22Rv1 (cell line): Measurements from ENCODE around the gene PGAM4.
"Not testable (repeated sequence)": the region's sequence is repeated elsewhere in the genome, so short reads cannot be mapped to it uniquely, and the experiment has no call there.

Experiments
- H3K27ac ChIP-seq: fragments of 450-650 bp; 2 replicates; pipeline ENCODE4 v1.5.1; 2017
- ZFX ChIP-seq: fragments of 450-650 bp; IDR thresholded peaks from 2 replicates; pipeline ENCODE4 v1.6.1; 2017; ENCODE audit warnings: antibody characterized with exemption, borderline replicate concordance
- TF ChIP-seq, protein P1 (sequence below): fragments of 450-650 bp; IDR thresholded peaks from 2 replicates; pipeline ENCODE4 v1.5.1; 2017; ENCODE audit warnings: mild to moderate bottlenecking

Gene PGAM4

DNA sequence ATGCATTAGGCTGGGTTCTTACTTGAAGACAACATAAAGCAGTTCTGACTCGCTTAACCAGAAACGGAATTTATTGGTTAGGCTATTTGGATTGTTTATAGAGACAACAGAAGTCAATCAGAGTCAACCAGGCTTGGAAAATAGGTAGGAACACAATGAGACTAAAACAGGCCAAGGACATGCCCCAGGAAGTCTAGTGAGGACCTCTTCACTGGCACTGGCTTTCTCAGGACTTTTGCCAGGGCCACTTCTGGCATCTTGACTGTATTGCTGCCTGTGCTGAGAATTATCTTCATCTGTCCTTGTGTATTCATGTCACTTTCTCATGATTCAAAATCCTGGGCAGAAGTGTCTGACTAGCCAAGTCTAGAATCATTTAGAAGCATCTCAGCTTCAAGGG lies 19.6 kb downstream of the PGAM4 start:
- H3K27ac ChIP-seq = no peak overlapping the region
- TF ChIP-seq, protein P1, sequence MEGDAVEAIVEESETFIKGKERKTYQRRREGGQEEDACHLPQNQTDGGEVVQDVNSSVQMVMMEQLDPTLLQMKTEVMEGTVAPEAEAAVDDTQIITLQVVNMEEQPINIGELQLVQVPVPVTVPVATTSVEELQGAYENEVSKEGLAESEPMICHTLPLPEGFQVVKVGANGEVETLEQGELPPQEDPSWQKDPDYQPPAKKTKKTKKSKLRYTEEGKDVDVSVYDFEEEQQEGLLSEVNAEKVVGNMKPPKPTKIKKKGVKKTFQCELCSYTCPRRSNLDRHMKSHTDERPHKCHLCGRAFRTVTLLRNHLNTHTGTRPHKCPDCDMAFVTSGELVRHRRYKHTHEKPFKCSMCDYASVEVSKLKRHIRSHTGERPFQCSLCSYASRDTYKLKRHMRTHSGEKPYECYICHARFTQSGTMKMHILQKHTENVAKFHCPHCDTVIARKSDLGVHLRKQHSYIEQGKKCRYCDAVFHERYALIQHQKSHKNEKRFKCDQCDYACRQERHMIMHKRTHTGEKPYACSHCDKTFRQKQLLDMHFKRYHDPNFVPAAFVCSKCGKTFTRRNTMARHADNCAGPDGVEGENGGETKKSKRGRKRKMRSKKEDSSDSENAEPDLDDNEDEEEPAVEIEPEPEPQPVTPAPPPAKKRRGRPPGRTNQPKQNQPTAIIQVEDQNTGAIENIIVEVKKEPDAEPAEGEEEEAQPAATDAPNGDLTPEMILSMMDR = no peak
- TF ChIP-seq ZFX = no peak

DNA sequence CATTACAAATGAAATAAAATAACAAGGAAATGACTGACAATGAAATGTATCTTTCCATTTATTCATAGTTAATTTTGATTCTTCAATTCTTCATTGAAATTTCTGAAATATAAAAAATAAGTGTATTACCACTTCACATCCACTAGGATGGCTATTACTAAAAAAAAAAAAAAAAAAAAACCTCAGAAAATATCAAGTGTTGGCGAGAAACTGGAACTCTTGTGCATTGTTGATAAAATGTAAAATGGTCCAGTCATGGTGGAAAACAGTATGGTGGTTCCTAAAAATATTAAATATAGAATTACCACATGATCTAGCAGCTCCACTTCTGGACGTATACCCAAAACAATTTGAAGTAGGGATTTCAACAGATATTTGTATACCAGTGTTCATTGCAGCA lies 22.9 kb downstream of the PGAM4 start:
- no peak overlapping the region for H3K27ac ChIP-seq
- no peak for TF ChIP-seq ZFX
- TF ChIP-seq, protein P1 = no peak

DNA sequence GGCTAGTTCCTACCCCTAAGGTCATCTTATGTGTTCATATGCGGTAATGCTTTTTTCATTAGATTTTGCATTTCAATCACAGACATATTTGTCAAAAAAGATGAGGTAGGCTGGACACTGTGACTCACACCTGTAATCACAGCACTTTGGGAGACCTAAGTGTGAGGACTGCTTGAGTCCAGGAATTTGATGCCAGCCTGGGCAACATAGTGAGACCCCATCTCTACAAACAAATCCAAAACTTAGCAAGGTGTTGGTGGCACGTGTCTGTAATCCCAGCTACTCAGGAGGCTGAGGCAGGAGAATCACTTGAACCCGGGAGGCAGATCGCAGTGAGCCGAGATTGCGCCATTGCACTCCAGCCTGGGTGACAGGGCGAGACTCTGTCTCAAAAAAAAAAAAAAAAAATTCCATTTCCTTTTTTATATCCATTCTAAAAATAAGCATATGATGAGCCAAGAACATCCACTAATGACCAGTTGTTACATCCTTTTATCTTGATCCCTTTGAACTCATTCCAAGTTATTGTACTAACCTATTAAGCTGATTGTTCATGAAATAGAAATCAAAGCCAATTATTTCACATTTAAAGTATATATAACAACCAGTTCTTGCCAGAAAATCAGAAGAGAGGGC lies 23.4 kb downstream of the PGAM4 start:
- TF ChIP-seq ZFX = no peak
- TF ChIP-seq, protein P1 = no peak
- no peak overlapping the region for H3K27ac ChIP-seq

DNA sequence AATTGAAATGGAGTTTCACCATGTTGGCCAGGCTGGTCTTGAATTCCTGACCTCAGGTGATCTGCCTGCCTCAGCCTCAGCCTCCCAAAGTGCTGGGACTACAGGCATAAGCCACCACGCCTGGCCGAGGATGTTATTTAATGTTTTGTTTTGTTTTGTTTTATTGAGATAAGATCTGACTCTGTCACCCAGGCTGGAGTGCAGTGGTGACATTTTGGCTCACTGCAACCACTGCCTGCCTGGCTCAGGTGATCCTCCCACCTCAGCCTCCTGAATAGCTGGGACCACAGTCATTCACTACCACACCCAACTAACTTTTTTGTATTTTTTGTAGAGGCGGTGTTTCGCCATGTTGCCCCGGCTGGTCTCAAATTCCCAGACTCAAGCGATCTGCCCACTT lies 24.4 kb downstream of the PGAM4 start:
- not testable (repeated sequence) for H3K27ac ChIP-seq

DNA sequence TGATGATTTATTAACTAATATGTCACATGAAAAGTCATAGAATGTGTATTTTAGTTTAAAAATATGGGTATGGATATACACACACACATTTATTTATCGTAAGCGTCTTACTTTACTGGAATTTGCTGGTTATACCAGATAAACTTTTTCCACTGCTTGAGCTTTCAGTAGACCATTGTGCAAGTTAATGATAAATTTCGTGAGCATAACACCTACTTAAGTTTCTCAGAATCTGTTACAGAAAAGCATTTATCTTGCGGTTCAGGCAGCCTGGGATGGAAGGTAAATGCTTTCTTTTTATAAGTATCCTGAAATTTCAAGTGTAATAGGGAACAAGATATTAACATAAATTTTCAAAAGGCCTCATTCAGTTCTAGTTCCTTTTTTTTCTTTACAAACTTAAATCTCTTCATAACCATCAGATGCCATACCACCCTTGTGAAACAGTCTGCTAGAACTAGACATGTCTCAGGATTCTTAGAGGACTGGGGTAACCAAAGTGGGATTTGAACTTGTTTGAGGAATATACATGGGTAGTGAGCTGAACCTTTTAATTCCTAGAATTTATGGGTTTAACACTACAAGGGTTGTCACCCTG lies 31.3 kb downstream of the PGAM4 start:
- no peak for TF ChIP-seq ZFX
- TF ChIP-seq, protein P1 = no peak

DNA sequence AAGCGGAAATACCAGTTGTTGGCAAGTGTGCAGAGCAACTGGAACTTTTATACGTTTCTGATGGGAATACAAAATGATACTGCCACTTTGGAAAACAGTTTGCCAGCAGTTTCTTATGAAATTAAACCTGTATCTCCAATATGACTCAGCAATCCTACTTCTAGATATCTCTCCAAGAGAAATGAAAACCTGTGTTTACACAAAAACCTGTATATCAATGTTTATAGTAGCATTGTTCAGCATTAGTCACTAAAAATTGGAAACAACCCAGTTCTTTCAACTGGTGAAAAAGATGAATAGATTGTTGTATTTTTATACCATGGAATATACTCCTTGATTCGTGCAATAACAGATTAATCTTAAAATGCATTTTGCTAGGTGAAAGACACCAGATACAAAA lies 32.1 kb downstream of the PGAM4 start:
- H3K27ac ChIP-seq = peak overlapping the region; percentile 68
- no peak for TF ChIP-seq ZFX
- TF ChIP-seq, protein P1 = no peak

More for the DNA sequence above, 31.3 kb downstream of the PGAM4 start:
- peak overlapping the region; percentile 68; the same call in 1 of the 2 replicates for H3K27ac ChIP-seq

DNA sequence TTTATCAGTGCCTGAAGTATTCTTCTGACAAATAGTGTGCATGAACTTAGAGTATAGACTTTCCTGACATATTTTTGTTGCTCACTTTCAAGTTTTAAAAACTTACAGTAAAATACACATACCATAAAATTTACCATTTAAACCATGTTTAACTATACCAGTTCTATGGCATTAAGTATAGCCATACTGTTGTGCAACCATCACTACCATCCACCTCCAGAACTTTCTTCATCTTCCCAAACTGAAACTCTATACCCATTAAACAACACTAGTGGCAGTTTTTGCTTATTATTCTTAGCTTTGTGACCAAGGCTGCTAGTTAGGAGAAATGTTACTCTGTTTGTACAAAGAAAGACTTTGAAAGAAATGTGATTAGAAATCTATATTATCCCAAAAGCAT lies 33.1 kb downstream of the PGAM4 start:
- TF ChIP-seq, protein P1 = no peak
- TF ChIP-seq ZFX = no peak
- peak overlapping the region; percentile 68; the same call in 1 of the 2 replicates for H3K27ac ChIP-seq

DNA sequence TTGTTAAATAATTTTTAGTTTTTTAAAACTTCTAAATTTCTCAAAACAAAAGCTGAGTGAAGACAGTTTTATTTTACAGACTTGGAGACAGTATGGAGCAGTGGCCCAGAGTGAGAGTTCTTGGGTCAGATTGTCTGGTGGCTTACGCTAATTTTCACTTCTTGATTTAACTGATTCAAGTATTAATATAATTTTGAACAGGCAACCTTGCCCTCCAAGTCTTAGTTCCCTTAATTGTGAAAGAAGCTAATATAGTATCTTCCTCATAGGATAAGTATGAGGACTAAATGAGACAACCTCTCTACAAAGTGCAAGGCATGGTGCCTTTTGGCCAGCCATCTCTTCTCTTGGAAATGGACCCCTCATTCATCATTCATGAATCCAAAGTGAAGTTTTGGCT lies 33.6 kb downstream of the PGAM4 start:
- H3K27ac ChIP-seq = no peak overlapping the region
- TF ChIP-seq, protein P1 = no peak
- no peak for TF ChIP-seq ZFX
